ENCODE data around the gene DVL1.

DNA sequence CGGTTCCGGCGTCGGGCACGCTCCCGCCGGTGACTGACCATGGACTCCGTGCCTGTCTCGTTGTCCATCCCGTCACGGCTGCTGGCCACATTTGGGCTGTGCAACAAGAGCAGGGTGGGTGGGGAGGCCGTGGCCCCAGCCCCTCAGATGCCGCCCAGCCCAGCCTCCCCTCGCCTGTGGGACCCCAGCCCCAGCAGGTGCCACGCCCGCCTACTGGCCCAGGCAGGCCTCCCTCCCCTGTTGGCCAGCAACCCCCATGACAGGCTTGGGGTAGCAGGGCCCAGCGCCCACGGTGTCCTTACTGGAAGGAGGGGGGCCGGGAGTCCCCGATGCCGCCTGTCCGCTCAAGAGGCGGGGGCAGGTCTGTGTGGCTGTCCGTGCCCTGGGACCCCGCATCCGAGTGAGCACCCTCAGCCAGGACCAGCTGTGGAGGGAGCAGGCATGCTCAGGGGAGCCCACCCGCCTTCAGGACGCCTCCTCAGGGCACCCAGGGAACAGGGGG is 7.1 kb downstream of the DVL1 start:
- TF ChIP-seq, protein P1, sequence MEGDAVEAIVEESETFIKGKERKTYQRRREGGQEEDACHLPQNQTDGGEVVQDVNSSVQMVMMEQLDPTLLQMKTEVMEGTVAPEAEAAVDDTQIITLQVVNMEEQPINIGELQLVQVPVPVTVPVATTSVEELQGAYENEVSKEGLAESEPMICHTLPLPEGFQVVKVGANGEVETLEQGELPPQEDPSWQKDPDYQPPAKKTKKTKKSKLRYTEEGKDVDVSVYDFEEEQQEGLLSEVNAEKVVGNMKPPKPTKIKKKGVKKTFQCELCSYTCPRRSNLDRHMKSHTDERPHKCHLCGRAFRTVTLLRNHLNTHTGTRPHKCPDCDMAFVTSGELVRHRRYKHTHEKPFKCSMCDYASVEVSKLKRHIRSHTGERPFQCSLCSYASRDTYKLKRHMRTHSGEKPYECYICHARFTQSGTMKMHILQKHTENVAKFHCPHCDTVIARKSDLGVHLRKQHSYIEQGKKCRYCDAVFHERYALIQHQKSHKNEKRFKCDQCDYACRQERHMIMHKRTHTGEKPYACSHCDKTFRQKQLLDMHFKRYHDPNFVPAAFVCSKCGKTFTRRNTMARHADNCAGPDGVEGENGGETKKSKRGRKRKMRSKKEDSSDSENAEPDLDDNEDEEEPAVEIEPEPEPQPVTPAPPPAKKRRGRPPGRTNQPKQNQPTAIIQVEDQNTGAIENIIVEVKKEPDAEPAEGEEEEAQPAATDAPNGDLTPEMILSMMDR (IDR thresholded peaks at IDR 0.05; ENCODE audit: low read depth, low read length) = no peak
- TF ChIP-seq EZH2phosphoT487 (IDR thresholded peaks at IDR 0.05; ENCODE audit: low read depth) = no peak

Data from OCI-LY3 (cell line).